ENCODE results near the gene CMSS1.

CMSS1 gene

DNA sequence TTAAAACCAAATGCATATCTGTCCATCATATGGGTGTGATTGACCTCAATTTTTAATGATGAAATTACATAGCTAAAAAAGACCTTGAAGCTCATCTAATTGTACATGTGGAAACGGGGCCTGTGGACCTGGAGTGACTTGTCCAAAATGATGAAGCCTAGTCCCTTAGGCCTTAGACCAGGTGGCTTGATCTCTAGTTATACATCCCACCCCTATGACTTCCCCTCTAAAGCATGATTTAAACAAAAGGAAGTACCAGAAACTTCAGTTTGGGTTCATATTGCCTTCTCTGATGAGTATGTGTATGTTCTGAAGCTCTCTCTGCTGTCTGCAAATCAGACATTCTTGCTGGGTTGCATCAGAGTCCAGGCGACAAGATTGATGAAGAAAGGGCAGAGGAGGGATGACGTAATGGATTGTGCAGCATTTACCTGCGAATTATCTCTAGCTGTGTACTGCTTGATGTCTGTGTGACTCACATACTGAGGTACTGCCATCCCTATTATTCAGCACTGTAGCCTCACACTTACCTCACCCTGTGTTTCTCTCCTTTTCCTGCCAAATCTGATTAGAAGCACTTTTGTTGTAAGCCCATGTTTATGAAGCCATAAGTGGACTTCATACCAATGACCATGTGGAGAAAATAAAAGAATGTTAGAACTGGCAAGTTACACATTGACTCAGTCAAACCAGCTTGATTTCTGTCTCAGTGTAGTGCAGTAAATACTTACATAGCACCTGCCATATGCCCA lies 185.1 kb downstream of the CMSS1 start:
- DNase-seq, result no peak

DNA sequence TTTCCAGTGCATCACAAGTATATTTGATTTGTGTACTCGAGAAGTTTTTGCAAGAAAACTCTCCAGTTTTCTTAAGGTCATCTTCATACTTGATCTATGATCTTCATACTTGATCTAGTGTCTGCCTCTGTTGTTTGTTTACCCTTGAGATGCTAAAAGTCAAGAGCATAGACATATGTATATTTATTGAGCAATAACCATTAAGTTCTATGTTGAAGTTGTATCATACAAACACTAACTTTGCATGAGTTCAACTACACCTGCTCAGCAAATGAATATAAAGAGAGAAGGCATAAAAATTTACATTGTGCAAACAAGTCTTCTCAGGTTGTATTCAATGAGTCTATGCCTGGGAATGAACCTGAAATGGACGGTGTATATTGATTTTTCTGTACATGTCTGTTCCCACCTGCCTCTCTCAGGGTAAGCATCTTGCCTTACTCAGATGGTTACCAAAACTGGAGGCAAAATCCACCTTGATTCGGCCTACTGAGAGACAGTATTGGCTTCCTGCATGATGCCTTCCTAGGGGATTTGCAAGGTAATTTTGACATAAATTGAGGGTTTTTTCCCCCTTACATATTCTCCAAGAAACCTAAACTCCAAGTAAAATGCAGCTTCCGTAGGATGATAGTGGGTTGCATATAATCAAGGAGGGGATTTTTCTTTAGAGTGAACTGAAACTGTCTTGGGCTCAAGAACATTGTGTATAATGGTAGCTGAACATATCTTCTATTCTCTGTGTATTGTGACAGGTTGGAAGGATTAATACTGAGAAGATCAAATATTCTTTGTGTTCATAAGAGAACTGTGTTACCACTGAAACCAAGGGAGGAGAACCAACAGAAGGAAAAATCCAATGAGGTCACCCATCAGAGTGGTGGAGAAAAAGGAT lies 186.2 kb downstream of the CMSS1 start:
- no peak for DNase-seq

DNA sequence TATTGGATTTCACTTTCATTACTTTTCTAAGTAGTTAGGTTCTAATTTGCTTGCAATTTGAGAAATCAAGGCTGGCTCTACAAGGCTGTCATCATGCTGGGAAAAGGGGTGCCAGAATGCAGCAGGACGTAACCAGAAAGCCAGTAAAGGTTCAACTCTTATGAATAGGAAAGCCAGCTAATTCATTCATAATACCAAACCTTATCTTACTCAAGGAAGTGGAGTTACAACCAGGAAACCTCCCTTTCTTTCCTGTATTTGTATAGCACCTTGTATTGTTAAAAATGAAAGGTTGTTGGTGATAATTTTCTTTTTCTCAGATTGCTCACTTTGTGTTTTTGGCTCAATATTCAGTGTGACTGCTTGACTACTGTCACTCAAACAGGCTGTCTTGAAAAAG lies 187.3 kb downstream of the CMSS1 start:
- DNase-seq, result no peak

DNA sequence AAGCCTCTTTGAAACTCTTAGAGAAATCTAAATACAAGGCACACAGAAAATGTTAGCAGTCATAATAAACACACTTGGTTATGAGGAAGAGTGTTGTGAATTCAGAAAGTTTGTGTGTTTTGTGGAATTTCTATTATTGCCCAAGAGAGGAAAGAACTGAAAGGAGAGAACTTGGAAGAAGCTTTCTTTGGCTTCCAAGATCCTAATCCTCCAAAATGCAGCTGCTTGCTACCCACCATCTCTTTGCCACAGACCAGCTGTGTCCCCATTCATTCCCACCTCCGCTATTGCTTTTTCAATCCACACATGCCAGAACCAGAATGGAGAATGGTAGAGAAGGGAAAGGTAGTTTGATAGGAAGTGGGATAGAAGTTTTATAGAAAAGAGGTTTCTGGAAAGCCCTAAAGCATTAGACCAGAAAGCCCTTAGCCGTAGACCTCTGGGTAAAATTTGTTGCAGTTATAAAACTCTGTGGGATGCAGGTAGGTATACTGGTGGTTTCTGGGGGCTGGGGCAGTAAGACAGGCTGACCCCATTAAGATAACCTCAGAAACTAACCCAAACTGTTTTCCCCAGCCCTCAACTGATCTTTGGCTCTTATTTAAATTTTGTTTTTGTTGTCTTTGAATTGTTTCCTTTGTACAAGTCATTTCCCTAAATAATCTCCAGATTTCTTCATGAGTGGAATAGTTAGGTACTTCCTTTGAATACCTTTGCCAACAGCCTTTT lies 188.2 kb downstream of the CMSS1 start:
- no peak for DNase-seq

DNA sequence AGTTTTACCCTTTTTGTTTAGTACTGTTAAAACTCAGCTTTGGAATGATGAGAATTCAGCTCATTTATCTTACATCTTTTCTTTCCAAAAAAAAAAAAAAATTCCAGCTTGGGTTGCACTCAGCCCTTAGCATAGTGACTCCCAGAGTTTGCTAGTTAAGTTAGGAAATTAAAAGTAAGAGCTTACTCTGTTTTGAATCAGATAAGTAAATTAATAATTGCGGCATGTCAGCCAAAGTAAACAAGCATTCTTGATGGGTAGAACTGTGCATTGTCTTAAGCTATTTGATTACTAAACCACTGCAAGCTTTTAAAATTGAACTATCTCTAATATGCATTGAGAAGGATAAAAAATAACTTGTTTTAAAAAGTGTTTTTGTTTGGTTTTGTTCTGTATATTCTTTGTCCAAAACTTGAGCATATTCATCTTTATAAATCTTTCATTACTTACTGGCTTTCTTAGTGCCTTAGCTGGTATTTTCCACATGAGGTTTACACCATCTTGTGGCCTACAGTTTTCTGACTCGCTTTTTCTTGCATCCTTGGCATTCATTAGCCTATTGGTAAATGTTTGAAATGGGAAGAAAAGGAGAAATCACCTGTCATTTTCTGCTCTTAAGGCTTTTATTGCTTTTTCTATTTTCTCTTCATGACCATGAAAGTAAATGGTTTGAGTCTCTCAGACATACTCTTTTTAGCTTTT lies 189.1 kb downstream of the CMSS1 start:
- no peak for DNase-seq

DNA sequence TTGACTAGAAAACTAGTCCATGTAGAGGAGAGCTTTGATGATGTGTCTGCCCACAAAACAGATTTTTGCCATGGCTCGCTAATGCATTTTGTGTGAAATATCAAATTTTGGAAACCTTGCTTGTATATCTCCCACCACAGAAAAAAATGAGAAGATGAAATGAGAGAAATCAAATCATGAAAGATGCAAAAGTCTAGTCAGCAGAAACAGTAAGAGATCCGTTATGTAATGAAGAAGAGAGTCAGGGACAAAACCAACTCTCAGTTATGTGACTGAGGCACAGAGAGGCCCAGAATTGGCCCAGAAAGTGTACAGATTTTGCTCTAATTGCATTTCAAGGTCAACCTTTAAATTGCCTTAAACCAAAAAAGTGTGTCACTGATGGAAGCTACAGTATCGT lies 189.7 kb downstream of the CMSS1 start:
- no peak for DNase-seq

DNA sequence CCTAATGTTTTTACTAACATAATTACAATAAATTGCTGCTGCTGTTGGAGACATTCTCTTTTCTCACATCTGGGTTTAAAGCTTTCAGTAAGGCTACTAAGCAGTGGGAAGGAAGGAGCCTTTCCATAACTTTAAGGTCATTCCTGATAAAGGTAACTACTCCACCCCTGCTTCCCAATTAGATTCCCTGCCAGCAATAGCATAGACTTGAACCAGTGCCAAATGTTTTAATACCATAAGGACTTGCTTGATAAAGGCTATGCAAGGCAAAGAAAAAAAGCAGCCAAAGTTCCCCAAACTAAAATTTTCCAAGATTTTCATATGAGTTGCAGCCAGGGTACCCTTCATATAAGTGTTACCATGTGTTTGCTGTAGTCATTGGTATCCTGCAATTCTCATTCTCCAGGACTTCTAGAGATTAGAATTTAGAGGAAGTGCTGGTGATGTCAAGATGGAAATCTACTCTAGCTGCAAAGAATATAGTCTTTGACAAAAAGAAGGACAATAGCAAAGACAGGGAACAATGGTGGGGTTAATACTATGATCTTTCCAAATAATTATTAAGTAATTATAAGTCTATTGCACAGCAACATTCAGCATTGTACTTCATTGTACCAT lies 190.5 kb downstream of the CMSS1 start:
- DNase-seq, result no peak

DNA sequence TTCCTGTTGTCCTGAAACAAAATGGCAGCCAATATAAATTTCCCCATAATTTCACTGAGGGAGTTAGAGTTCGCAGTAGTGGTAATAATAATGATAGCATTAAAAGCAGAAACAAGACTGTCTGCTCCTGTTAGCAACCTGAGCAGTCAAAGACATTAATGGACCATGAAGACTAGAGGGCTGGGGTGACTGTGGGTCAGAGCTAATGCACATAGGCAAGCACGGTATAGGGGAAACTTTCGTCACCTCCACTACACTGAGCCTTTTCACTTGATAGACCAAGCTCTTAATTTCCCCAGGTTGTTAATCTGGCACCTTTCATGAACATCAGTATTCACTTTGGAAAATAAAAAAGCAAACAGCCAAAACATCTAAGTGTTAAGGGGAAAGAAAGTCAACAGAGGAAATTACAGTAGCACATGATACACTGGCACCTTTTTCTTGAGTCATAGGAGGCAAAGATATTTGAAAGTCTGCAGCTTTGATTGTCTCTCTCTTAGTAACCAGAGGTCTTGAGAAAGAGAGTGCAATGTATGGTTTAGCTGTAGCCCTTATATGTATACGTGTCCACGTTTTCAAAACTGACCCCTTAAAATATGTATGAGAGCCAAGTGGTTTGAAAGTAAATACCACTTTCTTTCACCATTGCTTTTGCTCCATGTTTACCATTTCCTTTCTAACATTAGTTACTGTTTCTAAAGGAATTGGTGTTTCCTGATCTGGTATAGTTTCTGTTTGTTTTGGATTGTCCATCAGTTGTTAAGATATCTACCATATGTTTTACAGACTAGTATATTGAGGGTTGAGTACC lies 191.8 kb downstream of the CMSS1 start:
- no peak for DNase-seq

DNA sequence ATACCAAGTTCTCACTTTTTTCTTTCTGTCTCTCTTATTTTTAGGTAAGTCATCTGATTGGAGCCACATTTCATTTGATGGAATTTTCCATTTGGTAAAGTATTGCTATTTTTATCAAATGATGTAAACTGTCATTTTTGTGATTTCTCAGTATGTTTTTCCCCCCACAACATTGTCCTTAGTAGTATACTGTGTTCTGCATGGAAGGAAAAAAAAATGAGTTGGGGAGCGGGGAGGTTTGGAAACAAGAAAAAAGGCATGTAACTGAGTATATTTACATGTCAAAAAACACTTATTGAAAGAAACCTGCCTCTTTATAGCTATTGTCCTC lies 192.4 kb downstream of the CMSS1 start:
- no peak for DNase-seq

DNA sequence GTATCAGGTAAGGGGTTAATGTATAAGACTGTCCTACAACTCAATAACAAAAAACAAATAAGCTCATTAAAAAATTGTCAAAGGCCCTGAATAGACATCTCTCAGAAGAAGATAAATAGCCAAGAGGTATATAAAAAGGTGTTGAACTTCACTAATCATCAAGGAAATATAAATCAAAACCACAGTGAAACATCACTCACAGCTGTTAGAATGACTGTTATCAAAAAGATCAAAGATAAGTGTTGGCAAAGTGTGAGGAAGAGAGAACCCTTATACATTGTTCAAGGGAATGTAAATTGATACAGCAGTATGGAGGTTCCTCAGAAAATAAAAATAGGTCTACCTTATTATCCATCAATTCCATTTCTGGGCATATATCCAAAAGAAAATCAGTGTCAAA lies 201.1 kb downstream of the CMSS1 start:
- no peak for DNase-seq

DNA sequence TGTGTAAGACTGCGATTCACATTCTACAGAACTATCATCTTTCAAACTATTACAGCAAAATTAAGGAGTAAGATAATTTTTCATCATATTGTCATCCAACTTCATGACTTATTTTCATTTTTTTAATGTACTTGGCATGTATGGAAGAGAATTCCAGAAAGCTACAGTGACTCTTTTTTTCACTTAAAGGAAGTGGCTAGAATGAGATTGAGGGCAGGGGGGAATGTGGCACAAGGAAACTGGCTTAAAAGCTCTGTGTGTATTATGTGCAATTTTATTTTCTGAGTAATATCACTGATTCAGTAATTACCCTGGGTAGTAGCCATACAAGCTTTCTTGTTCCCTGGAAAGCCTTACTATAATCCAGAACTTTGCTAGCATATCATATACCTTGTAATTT lies 202.1 kb downstream of the CMSS1 start:
- no peak for DNase-seq

DNA sequence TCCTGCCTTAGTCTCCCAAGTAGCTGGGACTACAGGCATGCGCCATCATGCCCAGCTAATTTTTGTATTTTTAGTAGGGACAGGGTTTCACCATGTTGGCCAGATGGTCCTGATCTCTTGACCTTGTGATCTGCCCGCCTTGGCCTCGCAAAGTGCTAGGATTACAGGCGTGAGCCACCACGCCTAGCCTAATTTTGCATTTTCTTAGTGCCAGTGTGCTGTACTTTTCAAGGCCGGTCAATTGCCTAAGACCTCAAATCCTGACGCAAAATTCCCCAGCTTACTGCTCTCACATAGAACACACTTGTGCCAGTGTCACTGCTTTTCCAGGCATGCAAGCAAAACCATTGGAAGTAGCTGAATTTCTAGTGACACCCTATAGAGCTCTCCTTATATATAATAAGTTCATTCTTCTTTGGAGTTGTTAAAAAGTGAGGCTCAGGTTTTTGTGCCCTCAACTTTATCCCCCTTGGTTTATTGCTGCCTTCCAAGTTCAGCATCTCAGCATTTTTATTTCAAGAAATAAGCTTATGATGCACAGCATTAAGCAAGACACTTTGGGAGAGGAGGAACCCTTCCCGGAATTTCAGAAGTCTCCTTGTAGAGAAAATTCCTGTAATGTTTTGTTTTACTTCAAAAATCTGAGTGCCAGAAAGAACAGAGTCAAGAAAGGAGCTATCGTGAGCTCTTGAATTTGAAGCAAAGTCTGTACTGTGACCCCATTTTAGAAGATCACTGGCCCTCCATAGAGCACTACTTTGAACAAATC lies 203.4 kb downstream of the CMSS1 start:
- no peak for DNase-seq

DNA sequence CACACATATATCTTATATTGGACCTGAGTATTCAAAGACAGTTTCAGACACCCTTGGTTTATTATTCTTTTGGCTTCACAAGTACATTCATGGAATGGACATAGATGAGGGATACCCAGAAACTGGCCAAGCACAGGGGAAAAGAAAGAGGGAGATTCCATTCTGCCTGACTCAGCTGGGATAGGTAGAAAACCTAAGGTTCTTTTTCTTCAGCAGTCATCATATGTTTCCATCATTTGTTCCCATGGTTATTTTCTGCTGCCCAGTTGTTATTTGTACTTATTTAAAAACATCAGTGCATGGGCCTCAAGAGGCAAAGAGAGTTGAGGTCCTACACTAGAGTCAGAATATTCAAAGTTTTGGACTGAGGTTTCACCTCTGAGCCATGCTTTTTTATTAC lies 204.8 kb downstream of the CMSS1 start:
- no peak for DNase-seq

DNA sequence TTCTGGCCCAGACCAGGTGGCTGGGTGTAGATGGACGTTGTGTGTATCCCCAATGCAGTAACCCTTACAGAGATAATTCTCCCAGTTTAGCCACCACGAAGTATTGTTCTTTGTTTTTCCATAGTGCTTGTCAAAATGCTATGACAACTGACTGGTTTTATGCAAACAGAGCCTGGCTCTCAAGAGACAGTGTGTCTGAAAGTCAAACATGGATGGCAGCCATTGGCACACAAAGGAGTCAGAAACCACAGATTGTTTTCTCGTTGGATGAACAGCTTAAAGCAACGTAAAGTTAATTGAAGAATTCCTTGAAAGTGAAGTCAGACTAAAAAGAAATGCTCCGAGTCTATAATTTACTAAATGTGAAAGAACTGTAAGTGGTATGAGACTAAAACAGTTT lies 205.5 kb downstream of the CMSS1 start:
- DNase-seq, result no peak

DNA sequence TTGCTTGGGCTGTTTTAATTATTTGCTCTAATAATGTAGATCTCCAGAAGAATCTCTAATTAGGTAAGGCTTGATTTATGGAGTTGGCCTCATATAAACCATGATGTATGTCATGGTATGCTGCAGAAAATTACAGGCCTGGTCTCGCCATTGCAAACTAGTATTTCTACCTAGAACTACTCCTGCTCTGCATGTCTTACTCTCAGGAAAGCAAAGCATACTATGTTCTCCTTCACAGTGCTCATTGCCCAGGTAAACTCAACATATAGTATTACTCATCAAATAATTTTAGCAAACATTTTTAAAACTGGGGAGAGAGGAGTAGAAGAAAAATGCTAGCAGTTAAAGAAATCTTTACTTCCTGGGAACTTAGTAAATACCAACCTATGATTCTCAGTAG lies 205.9 kb downstream of the CMSS1 start:
- DNase-seq, result no peak

DNA sequence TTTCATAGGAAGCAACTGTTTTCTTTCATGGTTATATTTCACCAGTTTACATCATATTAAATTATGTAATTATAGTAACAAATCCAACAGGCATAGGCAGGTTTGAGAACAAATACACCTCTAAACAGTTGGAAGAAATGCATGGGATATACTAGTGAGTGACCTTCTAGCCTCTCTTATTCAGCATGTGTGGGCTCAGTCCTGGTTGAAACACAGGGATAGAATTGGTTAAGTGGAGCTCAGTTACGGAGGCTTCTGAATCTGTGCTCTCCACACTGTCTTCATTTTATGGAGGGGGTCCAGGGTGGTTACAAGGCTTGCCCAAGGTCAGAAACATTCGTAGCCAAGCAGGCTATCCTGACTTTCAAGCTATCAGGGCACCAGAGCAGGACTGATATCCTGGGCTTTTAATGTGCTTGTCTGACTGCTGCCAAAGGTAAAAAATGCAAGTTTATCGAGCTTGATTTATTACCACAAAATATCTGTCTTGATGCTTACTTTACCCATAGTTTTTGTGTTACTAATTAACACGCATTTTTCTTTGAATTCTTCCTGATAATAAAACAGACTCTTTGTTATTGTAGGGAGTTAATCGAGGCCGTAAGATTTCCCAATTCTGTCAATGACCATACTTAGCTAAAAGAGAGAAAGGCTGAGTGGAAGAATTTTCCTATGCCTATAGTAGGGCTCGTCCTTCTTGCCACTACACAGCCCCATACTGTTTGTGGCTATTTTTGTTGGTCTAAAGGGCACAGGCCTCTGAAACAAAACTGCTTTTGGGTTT lies 207.1 kb downstream of the CMSS1 start:
- DNase-seq, result no peak

DNA sequence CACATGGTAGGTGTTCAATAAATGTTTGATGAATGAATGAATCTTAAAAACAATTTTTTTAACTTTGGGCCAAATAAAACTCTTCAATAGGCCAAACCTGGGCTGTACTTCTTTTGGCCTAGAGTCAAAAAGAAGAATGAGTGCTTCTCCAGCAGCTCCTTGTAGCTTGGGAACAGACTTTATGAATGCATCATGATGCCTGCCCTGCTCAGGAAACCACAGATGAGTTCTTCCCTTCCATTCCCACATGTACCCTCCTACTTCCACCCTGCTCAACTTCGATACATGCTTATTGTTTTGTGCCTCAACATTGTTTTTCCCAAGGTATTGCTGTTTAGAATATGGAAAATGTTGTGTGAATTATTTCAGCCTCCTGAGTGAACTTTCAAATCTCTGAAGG lies 209.7 kb downstream of the CMSS1 start:
- no peak for DNase-seq

DNA sequence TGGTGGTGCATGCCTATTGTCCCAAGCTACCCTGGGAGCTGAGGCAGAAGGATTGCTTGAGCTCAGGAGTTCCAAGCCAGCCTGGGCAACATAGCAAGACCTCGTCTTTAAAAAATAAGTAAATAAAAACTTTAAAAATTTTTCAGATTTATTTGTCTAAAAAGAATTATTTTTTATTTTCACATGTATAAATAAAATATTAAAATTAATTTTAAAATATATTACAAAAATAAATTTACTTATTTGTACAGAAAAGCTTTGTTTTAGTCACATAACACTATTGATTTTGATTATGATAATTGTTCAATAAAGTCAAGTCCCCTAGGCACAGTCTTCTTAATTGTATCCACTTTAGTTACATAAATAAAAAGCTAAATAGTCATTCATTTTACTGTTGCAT lies 211.4 kb downstream of the CMSS1 start:
- DNase-seq, result no peak

DNA sequence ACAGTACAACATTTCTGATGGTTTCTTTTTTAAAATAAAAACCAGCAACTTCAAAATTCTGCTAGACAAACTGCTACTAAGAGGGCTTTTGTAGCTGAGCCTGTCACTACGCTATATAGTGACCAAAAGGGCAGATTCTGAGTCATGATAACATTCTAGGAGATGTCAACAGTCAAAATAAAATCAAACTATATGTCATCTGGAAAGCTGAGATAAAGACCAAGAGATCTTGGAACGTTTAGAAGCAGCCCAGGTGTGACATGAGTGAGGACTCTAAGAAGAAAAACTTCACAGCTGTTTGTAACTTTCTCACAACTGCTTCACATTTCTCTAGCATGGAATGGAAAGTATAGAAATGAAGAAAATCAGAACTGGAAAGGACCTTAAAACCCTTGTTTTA lies 212.0 kb downstream of the CMSS1 start:
- DNase-seq, result no peak

DNA sequence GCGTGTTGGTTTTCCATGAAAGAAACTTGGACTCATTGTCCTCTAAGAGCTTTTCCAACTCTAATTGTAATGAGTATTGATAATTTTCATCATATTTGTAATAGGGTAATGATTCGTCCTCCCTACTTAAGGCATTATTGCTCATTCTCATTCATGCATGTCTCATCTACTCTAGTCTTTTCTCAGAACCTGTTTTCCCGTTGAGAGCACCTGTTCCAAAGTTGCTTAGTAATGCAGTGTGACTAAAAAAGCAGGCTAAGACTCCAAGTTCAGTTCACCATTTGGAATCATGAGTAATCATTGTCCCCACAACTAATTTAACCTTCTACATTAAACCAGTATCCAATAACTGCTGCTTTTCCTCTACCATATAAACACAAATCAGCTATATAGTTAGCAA lies 212.7 kb downstream of the CMSS1 start:
- no peak for DNase-seq
